Transverse colon (tissue), 4 donors: ENCODE data around the gene GNG7. TPM values are rescaled to one million over a fixed set of nuclear protein-coding genes. Genes with fewer than 3 reads are reported as not detected.
"Not testable (repeated sequence)": the region's sequence is repeated elsewhere in the genome, so short reads cannot be mapped to it uniquely, and the experiment has no call there.

Experiments
- DNase-seq: peaks from one replicate; pipeline ENCODE4 v3.0.0-alpha.2; 2019
- H3K27ac ChIP-seq, 4 donors: fragments of 200-600 bp; sonication (generic); 2 replicates each; pipeline ENCODE4 v1.5.1; 2016 to 2018; ENCODE audit warnings: inconsistent platforms in 4 of 4
- H3K27me3 ChIP-seq: fragments of 200-600 bp; sonication (generic); 2 replicates; pipeline ENCODE4 v1.5.1; 2017; ENCODE audit warnings: inconsistent platforms
- H3K36me3 ChIP-seq, 4 donors: fragments of 200-600 bp; sonication (generic); 2 replicates each; pipeline ENCODE4 v1.5.1; 2017 to 2019; ENCODE audit warnings: inconsistent platforms in 4 of 4
- H3K4me1 ChIP-seq, 4 donors: fragments of 200-600 bp; sonication (generic); 2 replicates each; pipeline ENCODE4 v1.5.1; 2017 to 2020; ENCODE audit warnings: inconsistent platforms in 4 of 4
- H3K4me3 ChIP-seq, 4 donors: fragments of 200-600 bp; sonication (generic); 1 replicate in 1 of 4; 2 replicates in 3 of 4; pipeline versions ENCODE4 v1.5.1 to v1.6.1; 2017 to 2019; ENCODE audit warnings: inconsistent platforms in 4 of 4
- H3K9me3 ChIP-seq, 2 donors: fragments of 200-600 bp; sonication (generic); 2 replicates each; pipeline ENCODE4 v1.5.1; 2017 to 2019; ENCODE audit warnings: inconsistent platforms in 2 of 2
- CTCF ChIP-seq, 5 experiments: fragments of 200-600 bp in 3 of 5; fragments of 450-650 bp in 2 of 5; sonication (generic) in 3 of 5; IDR thresholded peaks; 1 replicate in 2 of 5; 2 replicates in 3 of 5; pipeline ENCODE4 v1.5.1; 2016 to 2017; ENCODE audit warnings: antibody characterized with exemption in 5 of 5, inconsistent platforms in 3 of 5, mild to moderate bottlenecking in 2 of 5, moderate library complexity in 1 of 5
- EP300 ChIP-seq: sonication (generic); formaldehyde crosslinking; IDR thresholded peaks from one replicate; pipeline ENCODE4 v1.6.1; 2017; ENCODE audit warnings: antibody characterized with exemption, low read depth
- POLR2A ChIP-seq: fragments of 450-650 bp; IDR thresholded peaks from one replicate; pipeline ENCODE4 v1.6.1; 2016; ENCODE audit warnings: antibody characterized with exemption, mild to moderate bottlenecking, moderate library complexity
- POLR2AphosphoS5 ChIP-seq, 3 donors: sonication (generic); formaldehyde crosslinking; IDR thresholded peaks; one replicate each; pipeline ENCODE4 v1.6.1; 2016; ENCODE audit warnings: antibody characterized with exemption in 3 of 3
- WGBS, 2 donors: methylation state at CpG; one replicate each; pipeline ENCODE4 v1.1.5; 2018; ENCODE audit warnings: low coverage in 1 of 2; 5-methylcytosine and 5-hydroxymethylcytosine counted together
- in situ Hi-C, 4 donors: fragments of 200-750 bp; cut with MboI; loops; one replicate each; pipeline versions ENCODE4 v1.15.0 to v1.15.1; 2017; ENCODE audit warnings: low sequenced_read_pairs in 3 of 4, low pct_ligation_motif_present in 1 of 4, low pct_unique_long_range_greater_than_20kb in 1 of 4
- intact Hi-C: fragments of 100-400 bp; cut with DNase I; formaldehyde crosslinking; loops from one replicate; pipeline ENCODE4 v1.15.1; 2023; ENCODE audit warnings: low total_unique reads
- total RNA-seq, 4 donors: library from RNA; depleted of rRNA; stranded (reverse); fragments of >200 nt; gene quantifications; one replicate each; pipeline ENCODE4 v1.1.0, GENCODE V29; 2016

Gene GNG7
- total RNA-seq, 4 donors from 2014 or later, result 1.6 to 13.1 (median 4.0) TPM

DNA sequence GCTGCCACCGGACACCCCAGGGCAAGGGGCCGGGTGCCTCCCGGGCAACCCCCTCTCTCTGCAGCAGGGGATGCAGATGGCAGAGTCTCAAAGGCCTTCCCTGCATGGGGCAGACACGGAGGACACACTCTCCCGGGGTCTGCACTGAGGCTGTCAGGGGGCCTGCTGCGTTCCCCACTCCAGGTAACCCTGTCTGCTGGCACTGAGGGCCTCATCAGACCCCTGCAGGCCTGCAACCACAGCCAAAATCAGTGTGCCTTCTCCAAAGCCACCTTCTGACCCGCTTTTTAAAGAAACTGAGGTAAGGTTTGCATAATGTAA is 93.9 kb downstream of the GNG7 start:
- 79 to 80% methylated on average over 1 to 7 of the region's 7 CpGs for WGBS, 2 donors
- Histone ChIP-seq H3K27ac (peak overlapping the region in 1 of 4 donors; percentile 76), H3K4me3 (no peak overlapping the region), H3K27me3 (no peaks in the 10 kb centered on the region), H3K4me1 (peaks cover 0 to 15% (median 5%) of the 10 kb centered on the region in 4 donors), H3K9me3 (no peaks in the 10 kb centered on the region), H3K36me3 (no peaks in the 10 kb centered on the region)
- no peak for DNase-seq
- TF ChIP-seq CTCF (IDR thresholded peaks at IDR 0.05) (no peak), POLR2A (no peak), POLR2AphosphoS5 (IDR thresholded peaks at IDR 0.05) (no peak), EP300 (no peak)
- intact Hi-C loops, result loop anchor here (10.0 kb wide), 1 partner anchor 64 kb away; no protein-coding TSS in a partner anchor
- in situ Hi-C loops, result loop anchor here in 1 of 4 donors (25.0 kb wide), 1 partner anchor 296 kb away; the partner anchor contains the start of gene LINGO3

DNA sequence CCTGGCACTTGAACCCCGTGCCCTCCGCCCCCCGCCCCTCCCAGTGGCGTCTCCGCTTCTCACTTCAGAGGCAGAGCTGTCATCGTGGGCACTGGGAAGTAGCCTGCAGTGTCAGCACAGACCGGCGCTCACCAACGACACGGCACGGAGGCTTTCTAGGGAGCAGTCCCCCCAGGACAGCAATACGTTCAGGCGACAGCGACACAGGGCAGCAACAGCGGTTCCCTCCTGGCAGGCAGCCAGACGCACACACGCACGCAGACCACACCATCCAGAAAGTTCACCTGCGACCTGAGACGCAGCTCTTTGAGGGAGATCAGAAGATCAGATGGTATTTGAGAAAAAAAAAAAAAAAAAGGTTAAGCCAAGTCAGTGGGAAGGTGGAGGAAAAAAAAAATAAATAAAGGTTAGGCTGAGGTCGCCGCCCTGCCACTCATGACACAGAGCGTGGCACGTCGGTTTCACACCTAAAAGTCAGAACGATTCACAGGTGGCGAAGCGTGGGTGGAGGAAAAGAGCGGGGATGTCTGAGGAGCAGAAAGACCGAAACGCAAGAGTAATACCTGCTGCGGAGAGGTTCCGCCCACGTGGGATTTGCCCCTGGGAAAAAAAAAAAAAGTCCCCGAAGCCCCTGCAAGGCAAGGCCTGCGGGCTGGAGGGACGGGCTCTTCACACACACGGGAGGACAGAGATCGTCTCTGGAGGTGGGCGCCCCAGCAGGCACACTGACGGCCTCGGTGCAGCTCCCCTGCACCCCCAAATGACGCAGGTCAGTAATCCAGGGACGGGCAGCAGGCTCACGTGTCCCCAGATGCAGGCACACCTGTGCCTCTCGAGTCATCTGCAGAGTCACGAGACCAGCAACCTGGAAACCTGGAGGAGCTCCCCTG is 94.5 kb downstream of the GNG7 start:
- Histone ChIP-seq H3K27me3 (no peaks in the 10 kb centered on the region), H3K9me3 (no peaks in the 10 kb centered on the region), H3K4me1 (peaks cover 0 to 19% (median 9%) of the 10 kb centered on the region in 4 donors), H3K27ac (peak overlapping the region in 1 of 4 donors; percentile 5), H3K4me3 (no peak overlapping the region), H3K36me3 (no peaks in the 10 kb centered on the region)
- intact Hi-C loops (loop anchor here (10.0 kb wide), 1 partner anchor 63 kb away; no protein-coding TSS in a partner anchor), in situ Hi-C loops (loop anchor here in 1 of 4 donors (25.0 kb wide), 1 partner anchor 296 kb away; the partner anchor contains the start of gene LINGO3)
- WGBS, 2 donors, result 63 to 71% methylated on average over 9 to 47 of the region's 47 CpGs
- DNase-seq, result peak; percentile 53
- TF ChIP-seq EP300 (no peak), POLR2AphosphoS5 (IDR thresholded peaks at IDR 0.05) (no peak)

GRCh38 chr19:2606774-2607173 is 95.7 kb downstream of the GNG7 start:
- H3K36me3 ChIP-seq, DNase-seq, H3K4me3 ChIP-seq, H3K27me3 ChIP-seq, H3K9me3 ChIP-seq, H3K27ac ChIP-seq: not testable (repeated sequence)
- 88 to 90% methylated on average over 9 of the region's 9 CpGs for WGBS, 2 donors
- H3K4me1 ChIP-seq, result peaks cover 4 to 29% (median 13%) of the 10 kb centered on the region in 4 donors
- intact Hi-C loops, result loop anchor here (10.0 kb wide), 1 partner anchor 62 kb away; no protein-coding TSS in a partner anchor
- in situ Hi-C loops, result loop anchor here in 1 of 4 donors (25.0 kb wide), 1 partner anchor 294 kb away; the partner anchor contains the start of gene LINGO3

DNA sequence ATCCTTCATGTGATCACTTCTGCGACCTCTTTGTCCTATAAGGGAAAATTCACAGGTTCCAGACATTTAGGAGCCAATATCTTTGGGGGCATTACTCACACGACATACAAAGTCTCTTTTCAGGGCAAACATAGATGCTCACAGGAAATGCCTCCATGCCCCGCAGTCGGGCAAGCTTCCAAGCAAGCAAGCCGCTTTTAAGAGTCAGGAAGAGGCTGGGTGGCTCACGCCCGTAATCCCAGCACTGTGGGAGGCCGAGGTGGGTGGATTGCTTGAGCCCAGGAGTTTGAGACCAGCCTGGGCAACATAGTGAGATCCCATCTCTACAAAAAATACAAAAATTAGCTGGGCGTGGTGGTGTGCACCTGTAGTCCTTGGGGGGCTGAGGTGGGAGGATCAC is 96.6 kb downstream of the GNG7 start:
- H3K27ac ChIP-seq, H3K9me3 ChIP-seq, DNase-seq, H3K4me3 ChIP-seq, H3K27me3 ChIP-seq, H3K36me3 ChIP-seq: not testable (repeated sequence)
- intact Hi-C loops, result loop anchor here (10.0 kb wide), 1 partner anchor 61 kb away; no protein-coding TSS in a partner anchor
- in situ Hi-C loops, result loop anchor here in 1 of 4 donors (25.0 kb wide), 1 partner anchor 294 kb away; the partner anchor contains the start of gene LINGO3
- H3K4me1 ChIP-seq, result peaks cover 4 to 27% (median 16%) of the 10 kb centered on the region in 4 donors
- 76 to 91% methylated on average over 7 to 9 of the region's 9 CpGs for WGBS, 2 donors

- Histone ChIP-seq H3K27me3 (no peaks in the 10 kb centered on the region), H3K4me1 (peaks cover 4 to 20% (median 13%) of the 10 kb centered on the region in 4 donors), H3K27ac (peak overlapping the region in 1 of 4 donors; percentile 91), H3K9me3 (no peaks in the 10 kb centered on the region), H3K4me3 (no peak overlapping the region), H3K36me3 (no peaks in the 10 kb centered on the region)
- no peak for TF ChIP-seq POLR2AphosphoS5 (IDR thresholded peaks at IDR 0.05)
- no peak for TF ChIP-seq EP300
- no peak for TF ChIP-seq POLR2A
- no peak for TF ChIP-seq CTCF (IDR thresholded peaks at IDR 0.05)
- intact Hi-C loops, result loop anchor here (10.0 kb wide), 1 partner anchor 60 kb away; no protein-coding TSS in a partner anchor
- 93 to 95% methylated on average over 5 to 8 of the region's 8 CpGs for WGBS, 2 donors
- DNase-seq, result no peak
- in situ Hi-C loops, result loop anchor here in 1 of 4 donors (25.0 kb wide), 1 partner anchor 293 kb away; the partner anchor contains the start of gene LINGO3
These were observed 97.7 kb downstream of the GNG7 start for GRCh38 chr19:2604747-2605329.
